NT2/D1 (cell line): ENCODE data around the gene GAS6.

Experiments
- SUZ12 ChIP-seq: IDR thresholded peaks from 2 replicates; pipeline ENCODE4 v1.6.1; 2011; ENCODE audit not compliant: insufficient read length, insufficient read depth; ENCODE audit errors: extremely low read depth
- YY1 ChIP-seq: IDR thresholded peaks from 2 replicates; pipeline ENCODE4 v1.6.1; 2011; ENCODE audit not compliant: insufficient read length, insufficient read depth
- ZNF274 ChIP-seq: IDR thresholded peaks from 2 replicates; pipeline ENCODE4 v1.6.1; 2011; ENCODE audit warnings: mild to moderate bottlenecking, low read depth, low read length

DNA sequence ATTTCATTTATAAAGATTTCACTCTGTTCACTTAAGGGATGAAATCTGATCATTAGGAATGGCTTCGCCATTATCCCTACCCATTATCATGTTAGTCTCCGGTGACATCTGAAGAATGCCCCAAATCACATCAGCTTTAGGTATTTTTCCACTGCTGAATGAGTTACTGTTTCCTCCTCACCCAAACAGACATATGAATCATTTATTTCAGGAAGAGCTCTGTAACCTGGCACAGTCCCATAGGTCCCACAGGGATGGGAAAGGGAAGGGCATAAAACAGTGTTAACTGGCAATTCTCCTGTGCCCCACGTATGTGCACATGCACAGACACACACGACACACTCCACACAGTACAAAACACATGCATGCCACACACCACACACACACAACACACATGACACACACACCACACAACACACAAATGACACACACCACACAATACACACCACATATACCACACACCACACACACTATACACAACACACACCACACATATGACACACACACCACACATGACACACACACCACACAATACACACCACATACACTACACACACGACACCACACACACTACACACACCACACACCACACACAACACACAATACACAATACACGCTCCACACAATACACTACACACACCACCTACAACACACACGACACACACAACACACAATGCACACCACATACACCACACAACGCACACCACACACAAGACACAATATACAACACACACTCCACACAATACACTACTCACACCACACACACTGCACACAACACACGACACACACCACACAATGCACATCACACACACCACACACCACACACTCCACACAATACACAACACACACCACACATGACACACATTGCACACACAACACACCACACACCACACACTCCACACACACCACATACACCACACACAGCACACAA, 89.4 kb downstream of the GAS6 start:
- TF ChIP-seq SUZ12, result no peak
- no peak for TF ChIP-seq YY1
- TF ChIP-seq ZNF274, result no peak
